Fibroblast of upper back skin (primary cell): ENCODE data around the gene ZNF444.
A peak's percentile ranks its signal among the peaks of the same experiment; 100 is the strongest.
"Not testable (repeated sequence)": the region's sequence is repeated elsewhere in the genome, so short reads cannot be mapped to it uniquely, and the experiment has no call there.

ENCODE experiments used
- DNase-seq: peaks from one replicate; pipeline ENCODE4 v3.0.0-alpha.2; 2013

ZNF444 gene

DNA sequence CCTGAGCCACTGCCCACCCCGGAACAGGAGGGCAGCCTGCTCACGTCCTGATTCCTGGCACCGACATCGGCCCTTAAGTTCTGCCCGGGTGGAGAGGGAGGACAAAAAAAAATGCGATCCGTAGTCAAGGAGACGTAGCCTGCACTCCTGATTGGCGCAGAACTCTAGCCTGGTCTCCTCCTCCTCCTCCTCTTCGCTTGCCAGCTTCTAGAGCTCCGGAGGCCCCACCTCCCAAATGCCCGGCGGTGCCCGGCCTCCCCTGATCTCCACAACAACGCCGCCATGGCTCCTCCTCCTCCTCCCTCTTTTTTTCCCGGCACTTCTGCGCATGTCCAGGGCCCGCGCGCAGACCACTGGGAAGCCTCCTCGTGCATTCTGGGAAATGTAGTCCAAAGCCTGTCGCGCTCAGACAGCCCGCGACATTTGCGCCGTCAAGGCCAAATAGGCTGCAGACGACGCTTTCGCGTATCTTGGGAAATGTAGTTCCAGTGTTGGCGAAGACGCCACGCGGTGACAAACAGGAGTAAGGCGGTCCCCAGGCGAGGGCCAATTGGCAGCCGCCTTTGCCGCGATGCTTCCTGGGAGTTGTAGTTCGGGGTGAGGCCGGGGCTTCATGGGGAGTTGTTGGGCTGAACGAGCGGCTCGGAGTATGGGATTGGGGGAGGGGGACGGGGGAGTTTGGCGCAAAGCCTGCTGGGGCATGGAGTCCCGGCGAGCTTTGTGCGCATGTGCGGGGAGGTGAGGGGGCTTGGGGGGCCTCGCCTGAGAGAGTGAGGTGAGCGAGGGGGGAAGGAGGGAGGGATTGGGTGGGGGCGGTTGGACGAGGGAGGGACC is at the start of gene ZNF444:
ZNF444 (plus strand) TSS at position 705 of the 834 bp plus-strand sequence. CDS start 5,625 bp downstream, outside the sequence.
- peak; percentile 100 for DNase-seq

DNA sequence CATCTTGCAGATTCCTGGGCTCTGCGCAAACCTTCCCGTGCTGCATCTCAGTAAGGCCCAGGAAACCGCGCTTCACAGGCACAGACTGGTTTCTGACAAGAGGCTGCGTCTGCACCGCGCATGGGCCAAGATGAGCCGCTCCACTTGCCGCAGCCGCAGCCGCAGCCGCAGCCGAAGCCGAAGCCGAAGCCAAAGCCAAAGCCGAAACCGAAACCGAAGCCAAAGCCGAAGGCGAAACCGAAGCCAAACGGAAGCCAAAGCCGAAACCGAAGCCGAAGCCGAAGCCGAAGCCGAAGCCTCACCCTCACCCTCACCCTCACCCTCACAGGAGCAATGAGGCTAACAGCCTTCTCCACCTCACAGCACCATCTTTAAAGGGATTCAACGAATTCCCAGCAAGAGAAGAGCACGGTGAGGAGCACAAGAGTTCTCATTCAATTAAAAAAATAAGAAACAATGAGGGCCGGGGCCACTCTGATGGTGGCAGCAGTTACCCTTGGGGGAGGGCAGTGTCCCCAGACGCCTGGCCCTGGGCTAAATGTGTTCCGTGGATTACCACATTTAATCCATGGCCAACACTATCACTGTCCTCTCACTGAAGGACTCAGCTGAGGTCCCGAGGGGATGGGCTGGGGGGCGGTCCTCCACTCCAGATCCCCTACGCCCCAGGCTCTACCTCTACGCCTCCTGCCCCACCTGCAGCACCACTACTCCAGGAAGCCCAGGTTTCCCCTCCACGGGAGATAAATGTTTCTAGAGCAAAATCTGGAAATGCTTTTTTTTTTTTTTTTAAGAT is 49.1 kb upstream of the ZNF444 start:
- no peak for DNase-seq

DNA sequence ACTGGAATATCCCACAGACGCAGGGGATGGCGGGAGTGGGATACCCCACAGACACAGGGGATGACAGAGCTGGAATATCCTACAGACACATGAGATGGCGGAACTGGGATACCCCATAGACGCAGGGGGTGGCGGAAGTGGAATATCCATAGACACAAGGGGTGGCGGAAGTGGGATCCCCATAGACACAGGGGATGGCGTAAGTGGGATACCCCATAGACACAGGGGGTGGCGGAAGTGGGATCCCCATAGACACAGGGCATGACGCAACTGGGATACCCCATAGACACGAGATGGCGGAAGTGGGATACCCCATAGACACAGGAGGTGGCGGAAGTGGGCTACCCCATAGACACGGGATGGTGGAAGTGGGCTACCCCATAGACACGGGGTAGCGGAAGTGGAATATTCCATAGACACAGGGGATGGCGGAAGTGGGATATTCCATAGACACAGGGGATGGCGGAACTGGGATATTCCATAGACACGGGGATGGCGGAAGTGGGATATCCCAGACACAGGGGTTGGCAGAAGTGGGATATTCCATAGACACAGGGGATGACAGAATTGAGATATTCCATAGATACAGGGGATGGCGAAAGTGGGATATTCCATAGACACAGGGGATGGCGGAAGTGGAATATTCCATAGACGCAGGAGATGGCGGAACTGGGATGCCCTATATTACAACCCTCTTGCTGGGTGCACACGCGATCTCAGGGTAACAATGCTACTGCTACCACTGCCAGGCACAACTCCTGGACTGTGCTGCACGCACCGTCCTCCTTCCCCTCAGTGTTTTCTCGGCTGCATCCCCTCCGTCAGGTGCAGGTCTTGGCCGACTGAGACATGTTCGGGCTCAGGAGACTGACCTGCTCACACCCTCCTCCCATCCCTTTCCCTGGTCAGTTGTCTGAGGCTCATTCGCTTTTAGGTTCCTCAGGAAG is 48.1 kb upstream of the ZNF444 start:
- no peak for DNase-seq

DNA sequence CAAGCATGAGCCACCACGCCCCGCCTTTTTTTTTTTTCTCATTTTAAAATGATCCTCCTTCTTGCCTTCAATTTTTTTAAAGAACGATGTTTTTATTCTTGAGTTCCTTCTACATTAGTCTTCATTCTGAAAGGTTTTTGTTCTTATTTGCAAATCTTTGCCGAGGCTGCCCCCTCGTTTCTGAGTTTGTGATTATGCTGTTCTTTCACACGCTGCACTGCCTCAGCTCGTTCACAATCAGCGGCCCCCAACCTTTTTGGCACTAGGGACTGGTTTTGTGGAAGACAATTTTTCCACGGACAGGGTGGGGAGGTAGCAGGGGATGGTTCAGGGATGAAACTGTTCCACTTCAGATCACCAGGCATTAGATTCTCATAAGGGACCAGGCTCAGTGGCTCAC is 46.6 kb upstream of the ZNF444 start:
- DNase-seq: no peak

DNA sequence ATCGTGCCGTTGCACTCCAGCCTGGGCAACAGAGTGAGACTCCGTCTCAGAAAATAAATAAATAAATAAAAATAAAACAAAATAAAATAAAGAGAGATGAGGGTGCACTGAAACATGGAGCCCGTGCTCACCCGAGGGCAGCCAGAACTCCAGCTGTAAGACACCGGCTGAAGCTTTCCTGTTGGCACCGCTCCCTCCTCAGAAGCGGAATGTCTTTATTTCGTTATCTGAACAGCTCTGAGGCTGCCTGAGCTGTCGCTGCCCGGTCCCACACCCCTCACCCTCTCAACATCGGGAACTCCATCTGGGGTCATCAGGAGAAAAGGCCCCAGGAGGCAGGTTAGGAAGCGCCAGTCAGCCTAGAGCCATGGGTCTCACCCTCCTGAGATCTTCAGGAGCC is 44.4 kb upstream of the ZNF444 start:
- no peak for DNase-seq

DNA sequence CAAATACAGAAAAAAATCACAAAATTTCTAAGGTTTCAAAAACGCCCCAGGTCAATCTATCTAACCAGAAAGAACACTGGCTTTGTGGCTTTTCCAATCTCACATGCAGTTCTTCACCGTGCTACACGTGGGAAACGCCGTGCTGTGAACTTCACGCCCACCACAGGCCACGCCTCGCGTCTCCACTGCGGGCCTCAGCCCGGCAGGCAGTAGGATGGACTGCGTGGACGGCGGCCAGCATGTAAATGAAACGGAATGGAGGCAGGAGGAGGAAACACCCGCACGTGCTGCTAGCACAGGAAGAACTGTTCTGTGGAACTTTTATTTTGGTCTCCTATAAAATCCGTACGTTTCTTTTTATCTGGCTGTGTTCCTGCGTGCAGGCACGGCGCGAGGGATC is 43.8 kb upstream of the ZNF444 start:
- DNase-seq: no peak

DNA sequence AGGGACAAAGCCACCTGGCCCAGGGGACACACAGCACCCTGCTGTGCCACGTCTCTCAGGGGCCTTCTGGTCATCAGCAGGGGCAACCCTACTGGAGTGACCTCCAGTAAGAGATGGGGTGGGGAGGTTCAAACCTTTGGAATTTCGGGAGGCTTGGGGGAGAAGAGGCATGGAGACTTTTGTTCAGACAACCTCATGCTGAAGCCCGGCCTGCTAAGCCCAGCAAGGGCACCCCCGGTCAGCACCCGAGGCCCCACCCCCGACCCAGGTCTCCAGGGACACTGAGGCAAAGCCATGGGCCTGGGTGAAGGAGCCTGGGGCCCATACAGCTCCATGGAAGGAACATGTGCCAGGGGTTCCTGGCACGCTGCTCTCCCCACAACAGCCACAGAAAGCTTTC is 43.3 kb upstream of the ZNF444 start:
- no peak for DNase-seq

DNA sequence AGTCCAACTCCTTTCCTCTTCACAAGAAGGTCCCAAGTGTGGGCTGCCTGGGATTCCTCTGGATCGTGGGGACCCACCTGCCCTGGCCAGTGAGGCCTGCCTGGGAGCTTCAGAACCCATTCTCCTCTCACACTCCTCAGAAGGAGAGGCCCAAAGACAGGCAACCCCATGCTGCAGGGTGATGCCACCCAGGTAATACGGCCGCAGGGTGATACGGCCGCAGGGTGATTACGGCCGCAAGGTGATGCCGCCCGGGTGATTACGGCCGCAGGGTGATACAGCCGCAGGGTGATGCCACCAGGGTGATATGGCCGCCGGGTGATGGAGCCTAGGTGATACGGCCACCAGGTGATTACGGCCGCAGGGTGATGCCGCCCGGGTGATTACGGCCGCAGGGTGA is 42.9 kb upstream of the ZNF444 start:
- not testable (repeated sequence) for DNase-seq

DNA sequence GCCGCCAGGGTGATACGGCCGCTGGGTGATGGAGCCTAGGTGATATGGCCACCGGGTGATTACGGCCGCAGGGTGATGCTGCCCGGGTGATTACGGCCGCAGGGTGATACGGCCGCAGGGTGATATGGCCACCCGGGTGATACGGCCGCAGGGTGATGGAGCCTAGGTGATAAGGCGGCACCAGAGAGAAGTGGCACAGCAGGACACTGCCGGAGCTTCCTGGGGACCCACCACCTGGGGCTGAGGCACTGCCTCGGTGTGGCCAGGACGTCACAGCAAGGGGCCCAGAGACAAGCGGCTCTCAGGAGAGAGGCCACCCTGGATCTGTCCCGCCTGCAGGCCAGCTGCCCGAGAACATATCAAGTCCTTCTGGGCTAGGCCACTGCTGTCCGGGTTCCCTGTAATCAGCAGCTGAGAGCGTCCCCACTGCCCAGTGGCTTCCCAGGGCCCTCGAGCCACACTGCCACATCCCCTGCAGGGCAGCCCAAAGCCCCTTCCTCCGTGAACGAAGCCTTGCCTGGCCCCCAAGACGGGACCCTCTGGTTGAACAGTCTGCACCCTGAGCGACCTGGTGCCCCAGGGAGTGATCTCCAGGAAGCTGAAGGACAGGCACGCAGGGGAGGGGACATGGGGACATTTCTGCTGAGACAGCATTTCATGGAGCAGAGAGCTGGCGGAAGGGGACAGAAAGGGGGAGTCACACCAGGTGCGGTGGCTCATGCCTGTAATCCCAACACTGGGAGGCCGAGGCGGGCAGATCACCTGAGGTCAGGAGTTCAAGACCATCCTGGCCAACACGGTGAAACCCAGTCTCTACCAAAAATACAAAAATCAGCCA is 42.1 kb upstream of the ZNF444 start:
- DNase-seq: no peak

DNA sequence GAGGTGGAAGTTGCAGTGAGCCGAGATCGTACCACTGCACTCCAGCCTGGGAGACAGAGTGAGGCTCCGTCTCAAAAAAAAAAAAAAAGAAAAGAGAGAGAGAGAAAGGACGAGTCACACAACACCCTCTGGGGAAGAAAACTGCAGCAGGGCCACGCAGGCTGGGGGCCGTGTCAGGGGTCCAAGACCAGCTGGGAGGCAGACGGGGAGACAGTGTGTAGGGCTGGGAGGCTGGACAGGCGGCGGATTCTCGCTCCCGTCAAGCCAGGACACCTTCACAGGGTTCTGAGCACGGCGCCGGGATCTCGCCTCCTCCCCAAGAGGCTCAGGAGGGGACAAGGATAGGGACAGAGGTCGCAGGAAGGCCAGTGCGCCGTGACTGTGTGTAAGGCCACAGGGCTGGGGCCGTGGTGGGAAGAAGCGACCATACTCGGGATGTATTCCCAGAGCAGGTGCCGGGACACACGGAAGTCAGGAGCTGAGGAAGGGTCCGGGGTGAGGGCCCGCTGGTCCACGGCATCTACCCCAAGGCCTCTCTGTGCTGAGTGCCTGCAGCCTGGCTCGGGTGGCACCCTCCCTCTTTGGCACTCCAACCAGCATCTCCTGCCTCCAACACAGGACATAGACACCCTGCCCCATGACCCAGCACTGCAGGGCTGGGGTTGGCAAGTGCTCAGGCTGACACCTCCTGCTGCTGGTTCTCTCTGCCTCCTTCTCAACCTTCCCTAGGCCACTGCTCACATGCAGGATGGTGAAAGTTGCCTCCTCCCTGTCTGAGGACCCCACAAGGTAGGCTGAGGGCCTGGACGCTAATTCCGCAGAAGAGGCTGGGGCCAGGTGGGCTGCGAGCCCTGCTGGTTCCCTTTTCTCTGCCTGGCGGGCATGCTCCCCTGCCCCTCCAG is 41.2 kb upstream of the ZNF444 start:
- DNase-seq: no peak

DNA sequence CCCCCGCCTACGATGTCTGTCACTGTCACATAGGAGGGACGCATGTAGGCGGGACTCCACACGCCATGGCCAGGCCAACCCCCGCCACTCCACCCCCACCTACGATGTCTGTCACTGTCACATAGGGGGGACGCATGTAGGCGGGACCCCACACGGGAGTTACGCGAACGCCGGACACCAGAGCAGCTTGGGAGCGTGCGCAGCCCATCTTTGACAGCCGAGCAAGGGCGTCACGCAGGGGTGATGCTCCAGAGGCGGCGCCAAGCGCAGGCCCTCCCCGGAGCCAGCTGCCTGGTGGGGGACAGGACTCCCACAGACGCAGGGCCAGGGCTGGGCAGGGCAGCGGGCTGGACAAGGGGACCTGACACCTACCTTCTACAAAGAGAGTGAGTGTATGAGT is 40.0 kb upstream of the ZNF444 start:
- no peak for DNase-seq

DNA sequence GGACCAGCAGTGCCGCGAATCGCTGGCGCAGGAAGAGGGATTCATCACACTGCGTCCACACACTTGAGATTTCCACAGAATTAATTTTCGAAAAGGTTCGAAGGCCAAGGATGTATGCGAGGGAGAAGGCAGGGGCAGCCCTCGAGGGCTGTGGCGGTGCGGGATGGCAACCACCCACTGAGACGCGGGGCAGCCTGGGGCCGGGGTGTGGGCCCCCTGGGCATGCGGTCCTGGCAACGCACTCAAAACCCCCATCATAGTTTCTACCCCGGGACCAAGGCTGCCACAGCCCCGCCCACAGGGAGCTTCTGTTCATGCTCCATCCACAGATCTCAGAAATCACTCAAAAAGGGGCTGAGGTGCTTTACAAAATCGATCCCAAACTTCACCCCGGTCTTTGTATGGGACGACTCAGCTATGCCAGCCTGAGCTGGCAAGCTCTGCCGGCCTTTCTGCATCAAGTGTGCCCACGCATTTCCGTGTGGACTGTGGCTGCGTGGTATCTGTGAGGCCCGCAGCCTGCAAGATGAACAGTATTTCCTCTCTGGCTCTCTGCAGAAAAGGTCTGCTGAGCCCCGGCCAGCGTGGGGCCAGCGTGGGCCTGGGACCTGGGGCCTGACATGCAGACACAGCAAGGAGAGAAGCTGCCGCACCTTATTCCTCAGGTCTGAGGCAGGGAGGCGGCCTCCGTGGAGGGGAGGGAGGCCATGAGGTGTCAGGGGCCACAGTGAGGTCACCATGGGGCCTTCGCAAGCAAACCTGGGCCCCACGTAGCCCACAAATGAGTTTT is 39.1 kb upstream of the ZNF444 start:
- no peak for DNase-seq

DNA sequence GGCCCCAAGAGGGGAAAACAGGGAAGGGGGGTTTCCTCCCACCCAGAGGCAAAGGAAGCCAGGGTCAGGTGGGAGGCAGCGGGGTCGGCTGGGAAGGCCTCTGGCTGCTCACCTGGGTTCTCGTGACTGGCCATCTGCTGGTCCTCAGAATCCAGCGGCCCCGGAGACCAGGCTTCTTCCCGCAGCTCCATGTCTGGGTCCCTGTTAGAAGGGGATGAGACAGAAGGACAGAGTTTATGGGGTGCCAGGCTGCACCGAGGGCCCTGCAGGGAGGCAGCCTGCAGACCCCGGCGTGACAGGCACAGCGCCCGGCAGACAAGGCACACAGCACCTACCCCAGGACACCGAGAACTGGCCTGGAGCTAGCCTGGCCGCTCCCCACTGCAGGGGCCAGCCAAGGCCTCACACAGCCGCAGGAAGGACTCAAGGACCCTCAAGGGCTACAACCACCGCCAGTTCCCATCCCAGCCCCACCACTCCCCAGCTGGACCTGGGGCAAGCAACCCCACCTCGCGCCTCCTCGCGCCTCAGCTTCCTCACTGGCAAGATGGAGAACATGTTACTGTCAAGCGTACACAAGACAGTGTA is 38.0 kb upstream of the ZNF444 start:
- no peak for DNase-seq

DNA sequence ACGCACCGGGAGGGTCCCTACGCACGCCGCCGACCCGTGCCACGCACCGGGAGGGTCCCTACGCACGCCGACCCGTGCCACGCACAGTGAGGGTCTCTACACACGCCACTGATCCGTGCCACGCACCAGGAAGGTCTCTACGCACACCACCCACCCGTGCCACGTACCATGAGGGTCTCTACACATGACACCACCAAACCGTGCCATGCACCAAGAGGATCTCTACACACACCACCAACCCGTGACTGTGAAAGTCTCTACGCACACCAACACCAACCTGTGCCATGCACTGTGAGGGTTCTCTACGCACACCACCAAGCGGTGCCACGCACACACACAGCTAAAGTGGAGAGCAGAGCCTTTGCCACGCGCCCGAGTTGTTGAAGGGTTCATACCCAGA is 36.7 kb upstream of the ZNF444 start:
- no peak for DNase-seq

DNA sequence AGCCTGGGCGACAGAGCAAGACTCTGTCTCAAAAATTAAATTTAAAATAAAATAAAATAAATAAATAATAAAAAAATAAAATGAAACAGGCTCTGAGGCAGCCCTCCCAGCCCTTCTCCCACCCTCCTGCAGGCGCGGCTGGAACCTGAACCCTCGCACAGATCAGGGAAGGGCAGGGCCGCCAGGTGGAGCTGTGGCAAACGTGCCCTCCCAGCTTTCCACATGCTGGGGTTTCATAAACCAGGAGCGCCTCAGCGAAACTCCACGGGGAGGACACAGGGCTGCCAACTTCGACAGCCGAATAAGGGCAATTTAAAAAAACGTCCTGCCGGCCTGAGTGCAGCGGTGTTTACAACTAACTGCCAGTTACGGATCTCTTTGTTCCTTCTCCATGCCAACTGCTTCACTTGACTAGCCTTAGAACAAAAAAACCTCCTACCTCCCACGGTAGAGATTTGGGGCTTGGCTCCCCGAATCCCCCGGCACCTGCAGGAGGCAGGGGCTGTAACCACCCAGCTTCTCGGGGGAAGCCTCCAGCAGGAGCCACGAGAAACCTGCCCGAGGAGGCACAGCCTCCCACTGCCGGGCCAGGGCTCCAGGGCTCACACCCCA is 35.9 kb upstream of the ZNF444 start:
- DNase-seq: peak; percentile 14

DNA sequence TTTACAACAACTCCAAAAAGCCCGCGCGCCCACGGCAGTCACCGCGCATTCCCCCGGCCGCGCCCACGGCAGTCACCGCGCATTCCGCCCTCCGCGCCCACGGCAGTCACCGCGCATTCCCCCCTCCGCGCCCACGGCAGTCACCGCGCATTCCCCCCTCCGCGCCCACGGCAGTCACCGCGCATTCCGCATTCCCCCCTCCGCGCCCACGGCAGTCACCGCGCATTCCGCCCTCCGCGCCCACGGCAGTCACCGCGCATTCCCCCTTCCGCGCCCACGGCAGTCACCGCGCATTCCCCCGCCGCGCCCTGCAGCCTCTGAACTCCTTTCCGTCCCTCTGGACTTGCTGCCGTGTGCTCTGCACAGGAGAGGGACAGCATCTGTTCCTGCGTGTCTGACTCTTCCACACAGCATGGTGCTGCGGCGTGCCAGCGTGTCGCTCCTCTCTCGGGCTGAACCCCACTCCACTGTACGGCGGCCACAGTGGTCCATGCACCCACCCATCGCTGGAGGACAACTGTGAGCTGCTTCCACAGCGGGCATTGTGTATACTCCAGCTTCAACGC is 35.2 kb upstream of the ZNF444 start:
- DNase-seq: not testable (repeated sequence)

DNA sequence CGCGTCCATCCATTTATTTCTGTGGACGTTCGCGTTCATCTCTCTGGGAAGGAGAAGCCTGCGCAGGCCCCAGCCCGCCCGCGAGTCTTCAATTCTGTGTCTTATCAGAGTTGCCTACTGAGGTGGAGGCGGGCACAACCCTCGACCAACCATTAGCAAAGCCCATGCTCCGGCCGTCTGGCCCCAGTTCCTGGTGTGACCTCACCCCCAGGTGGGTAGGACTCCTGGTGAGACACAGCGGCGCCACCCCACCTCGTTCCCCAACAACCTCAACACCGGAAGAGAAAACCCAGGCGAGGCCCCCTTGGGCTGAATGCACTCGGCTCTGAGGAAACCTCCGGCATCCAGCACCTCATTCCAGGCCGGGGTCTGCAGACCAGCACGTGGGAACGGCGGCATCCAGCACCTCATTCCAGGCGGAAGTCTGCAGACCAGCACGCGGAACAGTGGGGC is 34.7 kb upstream of the ZNF444 start:
- no peak for DNase-seq

DNA sequence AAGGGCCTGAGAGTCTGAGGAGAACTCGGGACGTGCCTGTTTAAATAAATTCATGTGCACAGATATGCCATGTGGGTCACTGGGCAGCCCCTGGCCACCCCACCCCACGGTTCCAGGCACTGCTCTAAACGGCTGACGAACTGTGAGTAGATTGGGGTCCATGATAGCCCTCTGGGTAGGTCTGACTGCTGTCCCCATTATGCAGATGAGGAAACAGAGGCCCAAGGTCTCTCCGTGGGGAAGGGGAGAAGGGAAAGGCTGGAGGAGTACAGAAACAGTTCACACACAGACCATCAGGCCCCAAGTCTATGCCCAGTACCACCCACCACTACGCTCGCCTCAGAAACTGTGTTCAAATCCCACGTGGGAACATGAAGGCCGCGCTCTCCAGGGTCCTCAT is 34.1 kb upstream of the ZNF444 start:
- DNase-seq: no peak
